Kidney epithelial cell (primary cell): ENCODE results near the gene MLF2. TPM values are rescaled to one million over a fixed set of nuclear protein-coding genes. Genes with fewer than 3 reads are reported as not detected.

Experiments
- DNase-seq: peaks from one replicate; pipeline ENCODE4 v3.0.0-alpha.2; 2010; ENCODE audit warnings: low read depth
- H3K27me3 ChIP-seq: 2 replicates; pipeline ENCODE4 v1.6.0; 2011; ENCODE audit warnings: low read length; ENCODE audit not compliant: control insufficient read depth, insufficient read depth
- H3K36me3 ChIP-seq: 2 replicates; pipeline ENCODE4 v1.5.1; 2011; ENCODE audit warnings: low read length; ENCODE audit not compliant: control insufficient read depth, insufficient read depth
- H3K4me3 ChIP-seq: 2 replicates; pipeline ENCODE4 v1.5.1; 2011; ENCODE audit warnings: low read depth, mild to moderate bottlenecking, control low read depth, low read length
- total RNA-seq: library from RNA; depleted of rRNA; stranded (reverse); fragments of >200 nt; gene quantifications from 2 replicates; pipeline ENCODE4 v1.2.3, GENCODE V29; 2015
- TF ChIP-seq, protein P1 (sequence below): IDR thresholded peaks from 2 replicates; pipeline ENCODE4 v1.5.1; 2011; ENCODE audit warnings: mild to moderate bottlenecking, moderate library complexity, low read length, control low read depth, inconsistent platforms; ENCODE audit not compliant: insufficient read depth, poor library complexity, severe bottlenecking

Gene MLF2
- total RNA-seq, 1 donor from 2014 or later: 190 TPM

DNA sequence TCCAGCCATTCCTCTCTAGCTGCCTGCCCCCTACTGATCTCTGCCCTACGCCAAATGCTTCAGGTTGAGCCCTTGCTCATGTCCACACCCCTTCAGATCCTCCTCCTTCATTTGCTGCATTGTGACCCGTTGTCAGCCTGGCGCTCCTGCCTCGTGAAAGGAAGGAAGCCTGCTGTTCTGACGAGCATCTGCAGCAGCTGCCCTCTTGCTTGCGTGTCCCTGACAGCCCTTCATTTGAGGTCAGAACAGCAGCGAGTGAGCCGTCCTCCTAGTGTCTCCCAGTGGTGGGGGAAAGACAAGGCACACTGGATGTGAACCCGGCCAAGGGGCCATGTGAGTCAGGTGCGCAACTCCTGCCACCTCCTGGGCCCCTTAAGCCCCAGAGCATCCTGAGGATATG lies 49.3 kb downstream of the MLF2 start:
- no peak for DNase-seq
- Histone ChIP-seq H3K36me3 (no peaks in the 10 kb centered on the region), H3K4me3 (no peak overlapping the region), H3K27me3 (peaks cover 24% of the 10 kb centered on the region)
- TF ChIP-seq, protein P1, sequence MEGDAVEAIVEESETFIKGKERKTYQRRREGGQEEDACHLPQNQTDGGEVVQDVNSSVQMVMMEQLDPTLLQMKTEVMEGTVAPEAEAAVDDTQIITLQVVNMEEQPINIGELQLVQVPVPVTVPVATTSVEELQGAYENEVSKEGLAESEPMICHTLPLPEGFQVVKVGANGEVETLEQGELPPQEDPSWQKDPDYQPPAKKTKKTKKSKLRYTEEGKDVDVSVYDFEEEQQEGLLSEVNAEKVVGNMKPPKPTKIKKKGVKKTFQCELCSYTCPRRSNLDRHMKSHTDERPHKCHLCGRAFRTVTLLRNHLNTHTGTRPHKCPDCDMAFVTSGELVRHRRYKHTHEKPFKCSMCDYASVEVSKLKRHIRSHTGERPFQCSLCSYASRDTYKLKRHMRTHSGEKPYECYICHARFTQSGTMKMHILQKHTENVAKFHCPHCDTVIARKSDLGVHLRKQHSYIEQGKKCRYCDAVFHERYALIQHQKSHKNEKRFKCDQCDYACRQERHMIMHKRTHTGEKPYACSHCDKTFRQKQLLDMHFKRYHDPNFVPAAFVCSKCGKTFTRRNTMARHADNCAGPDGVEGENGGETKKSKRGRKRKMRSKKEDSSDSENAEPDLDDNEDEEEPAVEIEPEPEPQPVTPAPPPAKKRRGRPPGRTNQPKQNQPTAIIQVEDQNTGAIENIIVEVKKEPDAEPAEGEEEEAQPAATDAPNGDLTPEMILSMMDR: no peak

DNA sequence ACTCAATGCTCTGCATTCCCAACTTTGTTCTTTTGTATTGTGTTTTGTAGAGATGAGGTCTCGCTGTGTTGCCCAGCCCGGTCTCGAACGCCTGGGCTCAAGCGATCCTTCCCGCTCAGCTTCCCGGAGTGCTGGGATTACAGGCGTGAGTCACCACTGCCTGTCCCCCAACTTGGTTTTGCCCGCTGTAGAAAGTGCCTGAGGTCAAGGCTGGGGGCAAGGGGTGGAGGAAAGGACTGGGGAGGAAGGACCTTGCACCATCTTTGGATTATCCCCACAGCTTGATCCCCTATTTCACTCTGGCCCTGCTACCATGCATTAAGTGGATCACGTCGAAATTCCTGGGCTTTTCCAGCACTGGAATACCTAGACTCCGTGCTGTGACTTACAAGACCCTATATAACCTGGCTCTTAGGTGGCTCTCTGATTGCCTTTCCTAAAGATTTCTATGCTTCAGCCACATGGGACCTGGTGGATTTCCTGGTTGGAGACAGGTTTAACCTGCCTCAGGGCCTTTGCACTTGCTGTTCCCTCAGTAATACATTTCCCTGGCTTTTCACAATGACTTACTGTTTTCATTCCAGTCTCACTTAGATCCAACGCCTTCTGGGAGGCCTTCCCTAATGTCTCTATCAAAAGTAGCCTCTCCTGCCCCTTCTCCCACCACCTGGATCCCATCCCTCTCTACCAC lies 51.7 kb downstream of the MLF2 start:
- H3K36me3 ChIP-seq: no peaks in the 10 kb centered on the region
- no peak for DNase-seq
- H3K4me3 ChIP-seq: peak overlapping the region; percentile 78
- H3K27me3 ChIP-seq: peaks cover 24% of the 10 kb centered on the region
- TF ChIP-seq, protein P1: no peak

DNA sequence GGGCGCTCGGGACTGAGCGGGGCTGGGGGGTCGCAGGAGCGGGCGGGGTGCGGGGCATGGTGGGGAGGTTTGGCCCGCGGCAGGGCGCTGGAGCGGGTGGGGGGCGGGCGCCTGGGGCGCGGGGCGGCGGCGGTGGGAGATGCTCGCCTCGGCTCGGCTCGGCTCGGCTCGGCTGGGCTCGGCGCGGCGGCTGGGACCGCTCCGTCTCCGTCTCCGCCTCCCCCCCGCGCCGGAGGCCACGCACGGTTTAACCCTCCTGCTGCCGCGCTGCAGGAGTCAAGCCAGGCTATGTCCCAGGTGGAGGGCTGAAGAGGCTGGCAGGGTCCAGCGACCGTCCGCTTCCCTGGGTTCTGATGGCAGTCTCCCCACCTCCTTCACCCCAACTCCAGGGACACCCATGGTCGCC lies 52.3 kb downstream of the MLF2 start, which contains the start of gene PIANP:
PIANP (minus strand) TSS at position 170 of the 406 bp plus-strand sequence. CDS start 2,754 bp downstream, outside the sequence.
- DNase-seq: no peak
- TF ChIP-seq, protein P1: no peak
- Histone ChIP-seq H3K36me3 (no peaks in the 10 kb centered on the region), H3K27me3 (peaks cover 24% of the 10 kb centered on the region), H3K4me3 (peak within 1 kb of the TSS; percentile 78)

DNA sequence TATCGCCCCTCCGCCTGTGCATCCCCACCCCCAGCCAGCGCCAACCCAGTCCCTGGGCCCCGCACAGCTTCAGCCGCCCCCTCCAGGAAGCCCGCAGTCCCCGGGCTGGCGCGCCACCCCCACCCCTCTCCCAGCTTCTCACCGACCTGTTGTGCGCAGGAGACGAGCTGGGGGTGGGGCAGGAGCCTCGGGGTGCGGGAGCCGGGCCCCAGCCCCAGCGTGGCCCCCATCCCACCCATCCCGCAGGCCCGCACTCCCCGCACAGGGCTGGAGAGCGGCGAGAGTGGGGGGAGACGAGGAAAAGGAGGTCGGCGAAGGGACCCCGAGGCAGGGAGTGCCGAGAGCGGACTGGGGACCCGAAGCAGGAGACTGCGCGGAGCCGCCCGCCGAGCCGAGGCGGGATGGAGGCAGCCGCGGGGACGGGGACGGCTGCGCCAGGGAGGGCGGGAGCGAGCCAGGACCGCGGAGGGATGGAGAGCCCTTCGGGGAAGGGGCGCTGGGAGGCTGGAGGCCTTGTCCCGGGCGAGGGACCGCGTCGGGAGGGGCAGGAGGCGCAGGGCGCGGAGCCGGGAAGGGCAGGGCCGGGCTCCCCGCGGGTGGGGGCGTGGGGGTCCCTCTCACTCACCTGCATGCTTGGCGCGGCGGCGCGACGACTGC lies 52.8 kb downstream of the MLF2 start:
- Histone ChIP-seq H3K36me3 (no peaks in the 10 kb centered on the region), H3K27me3 (peaks cover 24% of the 10 kb centered on the region), H3K4me3 (peak overlapping the region; percentile 78)
- no peak for DNase-seq
- TF ChIP-seq, protein P1: no peak

DNA sequence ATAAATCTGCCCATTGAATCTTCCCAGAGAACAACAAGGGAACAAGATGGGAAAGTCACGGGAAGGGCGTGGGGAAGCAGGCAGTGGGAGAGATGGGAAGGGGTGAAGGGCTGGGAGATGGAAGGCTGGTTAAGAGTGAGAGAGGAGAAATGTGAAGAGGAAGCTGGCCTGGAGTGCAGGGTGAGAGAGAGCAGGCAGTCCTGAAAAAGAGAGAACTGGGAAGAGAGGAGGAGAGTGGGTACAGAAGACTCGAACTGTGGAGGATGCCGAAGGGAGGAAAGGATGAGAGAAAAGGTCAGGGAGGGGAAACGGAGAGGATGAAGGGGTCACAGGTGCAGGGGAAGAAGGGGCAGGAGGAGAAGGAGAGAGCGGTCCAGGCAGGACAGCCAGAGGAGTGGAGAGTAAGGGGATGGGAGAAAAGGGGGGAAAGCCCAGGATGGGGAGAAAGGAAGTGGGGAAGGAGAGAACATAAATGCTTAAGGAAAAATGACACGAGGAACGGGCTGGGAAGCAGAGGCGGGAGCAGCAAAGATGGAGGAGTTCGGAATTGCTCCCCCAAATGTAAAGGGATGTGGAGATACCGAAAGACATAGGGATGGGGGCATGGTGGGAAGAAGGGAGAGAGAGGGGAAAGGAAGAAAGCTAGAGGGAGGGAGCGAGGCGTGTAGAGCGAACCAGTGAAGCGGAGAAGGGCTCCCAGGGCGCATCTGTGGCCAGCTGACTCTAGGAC lies 53.5 kb downstream of the MLF2 start:
- no peak for DNase-seq
- no peaks in the 10 kb centered on the region for H3K36me3 ChIP-seq
- TF ChIP-seq, protein P1: no peak
- peaks cover 23% of the 10 kb centered on the region for H3K27me3 ChIP-seq
- peak overlapping the region; percentile 78 for H3K4me3 ChIP-seq
